GM12878 (cell line): ENCODE data around the gene SET. TPM values are rescaled to one million over a fixed set of nuclear protein-coding genes. Genes with fewer than 3 reads are reported as not detected.

Experiments used
- BMI1 ChIP-seq: fragments of 450-650 bp; IDR thresholded peaks from 2 replicates; pipeline ENCODE4 v1.6.1; 2016; ENCODE audit warnings: mild to moderate bottlenecking, moderate library complexity, borderline replicate concordance
- CBFB ChIP-seq: IDR thresholded peaks from 2 replicates; pipeline ENCODE4 v1.6.1; 2016; ENCODE audit warnings: antibody characterized with exemption, low read depth
- CBX3 ChIP-seq: fragments of 200-600 bp; sonication (generic); IDR thresholded peaks from 2 replicates; pipeline ENCODE4 v1.6.1; 2016; ENCODE audit warnings: low read depth, borderline replicate concordance
- CREM ChIP-seq: IDR thresholded peaks from 2 replicates; pipeline ENCODE4 v1.6.1; 2014; ENCODE audit warnings: antibody characterized with exemption, low read depth
- DPF2 ChIP-seq: fragments of 450-650 bp; IDR thresholded peaks from 2 replicates; pipeline ENCODE4 v1.6.1; 2017; ENCODE audit warnings: mild to moderate bottlenecking
- EED ChIP-seq: sonication (generic); IDR thresholded peaks from 2 replicates; pipeline ENCODE4 v1.6.1; 2016; ENCODE audit warnings: antibody characterized with exemption, low read depth
- EP300 ChIP-seq, 2 experiments: fragments of 150-350 bp in 1 of 2; IDR thresholded peaks; 2 replicates each; pipeline ENCODE4 v1.6.1; 2011 to 2012; ENCODE audit warnings: low read depth in 2 of 2, low read length in 2 of 2, borderline replicate concordance in 1 of 2, improper control_type of control experiment in 1 of 2, inconsistent platforms in 1 of 2; ENCODE audit not compliant: control insufficient read depth in 1 of 2
- FOXM1 ChIP-seq: IDR thresholded peaks from 2 replicates; pipeline ENCODE4 v1.6.1; 2012; ENCODE audit warnings: low read depth, mild to moderate bottlenecking, inconsistent platforms, low read length, moderate library complexity
- HDGF ChIP-seq: fragments of 450-650 bp; IDR thresholded peaks from 2 replicates; pipeline ENCODE4 v1.6.1; 2016; ENCODE audit warnings: antibody characterized with exemption
- JUNB ChIP-seq: IDR thresholded peaks from 2 replicates; pipeline ENCODE4 v1.6.1; 2016; ENCODE audit warnings: antibody characterized with exemption, mild to moderate bottlenecking
- KAT2A ChIP-seq: conservative IDR thresholded peaks from 2 replicates; pipeline ENCODE4 v1.6.1; 2011; ENCODE audit warnings: low read depth, low read length; ENCODE audit not compliant: control insufficient read depth
- MEF2B ChIP-seq: fragments of 450-650 bp; IDR thresholded peaks from 2 replicates; pipeline ENCODE4 v1.6.1; 2018; ENCODE audit warnings: mild to moderate bottlenecking, moderate library complexity; ENCODE audit not compliant: partially characterized antibody, poor library complexity, severe bottlenecking
- NBN ChIP-seq: fragments of 450-650 bp; IDR thresholded peaks from 2 replicates; pipeline ENCODE4 v1.6.1; 2016
- NRF1 ChIP-seq: conservative IDR thresholded peaks from 2 replicates; pipeline ENCODE4 v1.6.1; 2011; ENCODE audit warnings: mild to moderate bottlenecking, low read depth, low read length, improper control_type of control experiment
- PAX5 ChIP-seq: IDR thresholded peaks from 2 replicates; pipeline ENCODE4 v1.6.1; 2011; ENCODE audit warnings: low read depth, low read length, borderline replicate concordance
- PML ChIP-seq: IDR thresholded peaks from 2 replicates; pipeline ENCODE4 v1.6.1; 2012; ENCODE audit warnings: low read length, inconsistent platforms
- POLR2AphosphoS5 ChIP-seq: IDR thresholded peaks from 2 replicates; pipeline ENCODE4 v1.6.1; 2011; ENCODE audit warnings: mild to moderate bottlenecking, low read length, inconsistent platforms
- SPI1 ChIP-seq: IDR thresholded peaks from 2 replicates; pipeline ENCODE4 v1.6.1; 2011; ENCODE audit warnings: low read depth, mild to moderate bottlenecking, low read length, moderate library complexity, borderline replicate concordance; ENCODE audit not compliant: insufficient read depth
- SREBF1 ChIP-seq: IDR thresholded peaks from 2 replicates; pipeline ENCODE4 v1.6.1; 2012; ENCODE audit warnings: mild to moderate bottlenecking, low read length
- SRF ChIP-seq, 2 experiments: IDR thresholded peaks; 2 replicates each; pipeline ENCODE4 v1.6.1; 2011; ENCODE audit warnings: low read depth in 2 of 2, low read length in 2 of 2, mild to moderate bottlenecking in 1 of 2, moderate library complexity in 1 of 2
- SUPT20H ChIP-seq: IDR thresholded peaks from 2 replicates; pipeline ENCODE4 v1.6.1; 2011; ENCODE audit warnings: low read depth, mild to moderate bottlenecking, low read length, moderate library complexity, borderline replicate concordance; ENCODE audit not compliant: control insufficient read depth
- WRNIP1 ChIP-seq: IDR thresholded peaks from 2 replicates; pipeline ENCODE4 v1.6.1; 2011; ENCODE audit warnings: low read depth, low read length, improper control_type of control experiment, borderline replicate concordance
- polyA plus RNA-seq, 11 experiments: library from polyadenylated mRNA; depleted of rRNA in 4 of 11; unstranded in 6 of 11; stranded (reverse) in 5 of 11; fragments of >200 nt; fragmentation: Nextera tagmentation in 4 of 11; fragmentation: Illumina TruSeq in 1 of 11; extraction: Ambion mirVana in 4 of 11; extraction: Trizol in 1 of 11; gene quantifications; 1 replicate in 1 of 11; 2 replicates in 10 of 11; pipeline versions ENCODE4 v1.2.1 to v1.2.3, GENCODE V29; 2011 to 2016; ENCODE audit warnings: inconsistent platforms in 2 of 11, missing spikeins in 2 of 11, low read depth in 1 of 11
- total RNA-seq, 4 experiments: library from RNA; depleted of rRNA in 3 of 4; stranded (reverse); fragments of >200 nt in 3 of 4; fragmentation: Illumina TruSeq in 1 of 4; extraction: Trizol in 1 of 4; gene quantifications; 2 replicates each; pipeline versions ENCODE4 v1.2.1 to v1.2.3, GENCODE V29; 2013 to 2021
- TF ChIP-seq, protein P1 (sequence below): fragments of 450-650 bp; conservative IDR thresholded peaks from 2 replicates; pipeline ENCODE4 v1.6.1; 2017; ENCODE audit warnings: mild to moderate bottlenecking, moderate library complexity
- TF ChIP-seq, protein P2 (sequence below): IDR thresholded peaks from 2 replicates; pipeline ENCODE4 v1.6.1; 2012; ENCODE audit warnings: low read depth, low read length, improper control_type of control experiment
- TF ChIP-seq, protein P3 (sequence below): fragments of 150-350 bp; IDR thresholded peaks from 2 replicates; pipeline ENCODE4 v1.6.1; 2014; ENCODE audit warnings: mild to moderate bottlenecking, low read depth, low read length
- TF ChIP-seq, protein P4 (sequence below): IDR thresholded peaks from 2 replicates; pipeline ENCODE4 v1.6.1; 2011; ENCODE audit warnings: mild to moderate bottlenecking, low read depth, low read length, moderate library complexity; ENCODE audit not compliant: insufficient replicate concordance

SET gene
- total and polyA plus RNA-seq, 10 of the 15 experiments (the other 5 are each of a cell fraction or from before 2014, with no cell fraction given): 284 to 706 (median 445) TPM

DNA sequence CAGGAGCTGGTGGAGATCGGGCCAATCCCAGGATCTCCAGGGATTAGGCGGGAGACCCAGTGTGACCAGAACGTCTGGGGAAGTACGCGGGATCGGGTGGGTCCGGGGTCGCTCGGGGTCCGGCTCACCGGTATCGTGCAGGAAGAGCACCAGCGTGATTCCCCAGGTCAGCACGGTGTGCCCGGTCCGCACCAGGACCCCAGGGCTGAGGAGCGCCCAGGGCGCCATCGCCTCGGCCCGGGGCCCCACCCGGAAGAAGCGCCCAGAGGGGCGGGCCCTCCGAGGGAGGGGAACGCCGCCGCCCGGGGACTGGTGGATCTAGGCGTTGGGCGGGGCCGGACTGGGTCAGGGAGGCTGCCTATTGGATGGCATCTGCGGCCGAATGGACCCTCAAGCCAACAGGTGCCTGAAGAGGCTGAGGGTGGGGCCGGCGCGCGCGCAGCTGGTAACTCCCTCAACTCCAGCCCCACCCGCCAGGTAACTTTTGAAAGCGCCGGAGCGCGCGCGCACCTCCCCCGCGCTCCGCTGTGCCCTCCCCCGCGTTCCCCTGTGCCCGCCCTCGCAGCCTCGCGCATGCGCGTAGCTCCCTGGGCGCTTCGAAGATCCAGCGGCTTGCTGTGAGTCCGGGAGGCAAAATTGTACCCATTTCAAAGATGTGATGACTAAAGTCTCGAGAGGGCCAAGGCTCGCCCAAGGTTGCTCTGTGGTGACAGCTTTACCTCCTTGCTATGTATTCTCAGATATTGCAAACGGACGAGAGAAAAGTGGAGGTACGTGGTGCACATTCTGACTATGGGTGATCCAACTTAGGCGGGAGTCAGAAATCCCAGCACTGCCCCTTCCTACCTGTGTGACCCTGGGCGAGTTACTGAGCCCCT lies 35.1 kb downstream of the SET start, which contains the start of gene ZDHHC12 (continued):
- TF ChIP-seq, protein P1, sequence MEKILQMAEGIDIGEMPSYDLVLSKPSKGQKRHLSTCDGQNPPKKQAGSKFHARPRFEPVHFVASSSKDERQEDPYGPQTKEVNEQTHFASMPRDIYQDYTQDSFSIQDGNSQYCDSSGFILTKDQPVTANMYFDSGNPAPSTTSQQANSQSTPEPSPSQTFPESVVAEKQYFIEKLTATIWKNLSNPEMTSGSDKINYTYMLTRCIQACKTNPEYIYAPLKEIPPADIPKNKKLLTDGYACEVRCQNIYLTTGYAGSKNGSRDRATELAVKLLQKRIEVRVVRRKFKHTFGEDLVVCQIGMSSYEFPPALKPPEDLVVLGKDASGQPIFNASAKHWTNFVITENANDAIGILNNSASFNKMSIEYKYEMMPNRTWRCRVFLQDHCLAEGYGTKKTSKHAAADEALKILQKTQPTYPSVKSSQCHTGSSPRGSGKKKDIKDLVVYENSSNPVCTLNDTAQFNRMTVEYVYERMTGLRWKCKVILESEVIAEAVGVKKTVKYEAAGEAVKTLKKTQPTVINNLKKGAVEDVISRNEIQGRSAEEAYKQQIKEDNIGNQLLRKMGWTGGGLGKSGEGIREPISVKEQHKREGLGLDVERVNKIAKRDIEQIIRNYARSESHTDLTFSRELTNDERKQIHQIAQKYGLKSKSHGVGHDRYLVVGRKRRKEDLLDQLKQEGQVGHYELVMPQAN: peak; percentile 69
- TF ChIP-seq CBFB: peak; percentile 53; the same call in 1 of the 2 replicates
- TF ChIP-seq POLR2AphosphoS5: peak; percentile 94
- no peak for TF ChIP-seq MEF2B
- TF ChIP-seq, protein P2, sequence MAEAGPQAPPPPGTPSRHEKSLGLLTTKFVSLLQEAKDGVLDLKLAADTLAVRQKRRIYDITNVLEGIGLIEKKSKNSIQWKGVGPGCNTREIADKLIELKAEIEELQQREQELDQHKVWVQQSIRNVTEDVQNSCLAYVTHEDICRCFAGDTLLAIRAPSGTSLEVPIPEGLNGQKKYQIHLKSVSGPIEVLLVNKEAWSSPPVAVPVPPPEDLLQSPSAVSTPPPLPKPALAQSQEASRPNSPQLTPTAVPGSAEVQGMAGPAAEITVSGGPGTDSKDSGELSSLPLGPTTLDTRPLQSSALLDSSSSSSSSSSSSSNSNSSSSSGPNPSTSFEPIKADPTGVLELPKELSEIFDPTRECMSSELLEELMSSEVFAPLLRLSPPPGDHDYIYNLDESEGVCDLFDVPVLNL: peak; percentile 89
- TF ChIP-seq, protein P3, sequence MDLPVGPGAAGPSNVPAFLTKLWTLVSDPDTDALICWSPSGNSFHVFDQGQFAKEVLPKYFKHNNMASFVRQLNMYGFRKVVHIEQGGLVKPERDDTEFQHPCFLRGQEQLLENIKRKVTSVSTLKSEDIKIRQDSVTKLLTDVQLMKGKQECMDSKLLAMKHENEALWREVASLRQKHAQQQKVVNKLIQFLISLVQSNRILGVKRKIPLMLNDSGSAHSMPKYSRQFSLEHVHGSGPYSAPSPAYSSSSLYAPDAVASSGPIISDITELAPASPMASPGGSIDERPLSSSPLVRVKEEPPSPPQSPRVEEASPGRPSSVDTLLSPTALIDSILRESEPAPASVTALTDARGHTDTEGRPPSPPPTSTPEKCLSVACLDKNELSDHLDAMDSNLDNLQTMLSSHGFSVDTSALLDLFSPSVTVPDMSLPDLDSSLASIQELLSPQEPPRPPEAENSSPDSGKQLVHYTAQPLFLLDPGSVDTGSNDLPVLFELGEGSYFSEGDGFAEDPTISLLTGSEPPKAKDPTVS: no peak
- no peak for TF ChIP-seq EED
- TF ChIP-seq, protein P4, sequence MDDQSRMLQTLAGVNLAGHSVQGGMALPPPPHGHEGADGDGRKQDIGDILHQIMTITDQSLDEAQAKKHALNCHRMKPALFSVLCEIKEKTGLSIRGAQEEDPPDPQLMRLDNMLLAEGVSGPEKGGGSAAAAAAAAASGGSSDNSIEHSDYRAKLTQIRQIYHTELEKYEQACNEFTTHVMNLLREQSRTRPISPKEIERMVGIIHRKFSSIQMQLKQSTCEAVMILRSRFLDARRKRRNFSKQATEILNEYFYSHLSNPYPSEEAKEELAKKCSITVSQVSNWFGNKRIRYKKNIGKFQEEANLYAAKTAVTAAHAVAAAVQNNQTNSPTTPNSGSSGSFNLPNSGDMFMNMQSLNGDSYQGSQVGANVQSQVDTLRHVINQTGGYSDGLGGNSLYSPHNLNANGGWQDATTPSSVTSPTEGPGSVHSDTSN: peak; percentile 24
- peak; percentile 89 for TF ChIP-seq PML
- no peak; the same call in 1 of the 2 replicates for TF ChIP-seq CREM
- no peak for TF ChIP-seq PAX5
- TF ChIP-seq NBN: peak; percentile 65
- peak; percentile 73; the same call in 1 of the 2 replicates for TF ChIP-seq HDGF
- 0 out of 2 replicates have a peak, but pooled peaks have one; percentile 28 for TF ChIP-seq DPF2
- TF ChIP-seq NRF1: peak; percentile 80
- no peak for TF ChIP-seq SRF (IDR thresholded peaks at IDR 0.05; ENCODE audit: low read depth in 2 of 2, low read length in 2 of 2)
- TF ChIP-seq CBX3: no peak
- no peak for TF ChIP-seq KAT2A
- no peak for TF ChIP-seq SREBF1
- TF ChIP-seq SPI1: no peak
- TF ChIP-seq SUPT20H: no peak
- no peak for TF ChIP-seq WRNIP1
- no peak for TF ChIP-seq FOXM1
- no peak for TF ChIP-seq JUNB
- TF ChIP-seq BMI1: no peak
- TF ChIP-seq EP300 (IDR thresholded peaks at IDR 0.05; ENCODE audit: borderline replicate concordance in 1 of 2, control insufficient read depth in 1 of 2, low read depth in 2 of 2, low read length in 2 of 2): no peak
